B cell (primary cell): Measurements from ENCODE around the gene BTBD8. TPM values are rescaled to one million over a fixed set of nuclear protein-coding genes. Genes with fewer than 3 reads are reported as not detected.

Source experiments
- ATAC-seq: fragments of 200-7000 bp; cut with Tn5 transposase; one replicate; pipeline ENCODE4 v1.10.0; 2021; ENCODE audit warnings: low read depth, mild to moderate bottlenecking, moderate number of reproducible peaks, moderate library complexity
- CTCF ChIA-PET: fragments of 350-600 bp; sonication (Branson Sonifier 250); formaldehyde crosslinking; loops from one replicate; lab custom pipeline; 2021; ENCODE audit warnings: antibody characterized with exemption, inconsistent platforms; lab: Charles Lee
- POLR2A ChIA-PET: fragments of 350-600 bp; sonication (Branson Sonifier 250); formaldehyde crosslinking; loops from one replicate; lab custom pipeline; 2021; ENCODE audit warnings: antibody characterized with exemption; lab: Charles Lee
- DNase-seq: peaks from one replicate; pipeline ENCODE4 v3.0.0; 2013
- H2AFZ ChIP-seq: 2 replicates; pipeline ENCODE4 v1.6.1; 2012; ENCODE audit warnings: mild to moderate bottlenecking, low read depth, low read length; ENCODE audit not compliant: insufficient read depth, poor library complexity, severe bottlenecking
- H3K27ac ChIP-seq, 2 donors: 1 replicate in 1 of 2; 2 replicates in 1 of 2; pipeline ENCODE4 v1.5.1; 2012 to 2013; ENCODE audit warnings: low read length in 2 of 2, mild to moderate bottlenecking in 2 of 2, moderate library complexity in 1 of 2
- H3K27me3 ChIP-seq, 4 experiments: fragments of 200-600 bp in 1 of 4; sonication (generic) in 1 of 4; replicated peaks in 1 of 4; 1 replicate in 2 of 4; 2 replicates in 2 of 4; pipeline versions ENCODE4 v1.6.1 to v1.7.0; 2013 to 2016; ENCODE audit warnings: low read length in 3 of 4, mild to moderate bottlenecking in 2 of 4, mixed read lengths in 1 of 4, moderate library complexity in 1 of 4; ENCODE audit not compliant: insufficient read depth in 4 of 4, control insufficient read depth in 3 of 4; ENCODE audit errors: control extremely low read depth in 1 of 4
- H3K36me3 ChIP-seq, 2 experiments: replicated peaks in 1 of 2; 1 replicate in 1 of 2; 2 replicates in 1 of 2; pipeline versions ENCODE4 v1.6.1 to v1.7.1; 2013; ENCODE audit warnings: low read length in 1 of 2; ENCODE audit not compliant: insufficient read depth in 2 of 2, control insufficient read depth in 1 of 2; ENCODE audit errors: control extremely low read depth in 1 of 2, extremely low read depth in 1 of 2
- H3K4me1 ChIP-seq, 2 donors: fragments of 200-600 bp in 1 of 2; sonication (generic) in 1 of 2; 1 replicate in 1 of 2; 2 replicates in 1 of 2; pipeline versions ENCODE4 v1.5.1 to v1.6.1; 2013 to 2017; ENCODE audit warnings: low read length in 2 of 2; ENCODE audit not compliant: control insufficient read depth in 2 of 2, insufficient read depth in 2 of 2
- H3K4me2 ChIP-seq: replicated peaks from 2 replicates; pipeline ENCODE3; 2012; ENCODE audit warnings: mild to moderate bottlenecking, low read depth, low read length; ENCODE audit not compliant: poor library complexity, severe bottlenecking
- H3K4me3 ChIP-seq, 5 experiments: fragments of 200-600 bp in 1 of 5; sonication (generic) in 1 of 5; 1 replicate in 3 of 5; 2 replicates in 2 of 5; pipeline versions ENCODE4 v1.5.1 to v1.7.0; 2011 to 2016; ENCODE audit warnings: low read length in 4 of 5, mild to moderate bottlenecking in 4 of 5, low read depth in 2 of 5, control low read depth in 1 of 5, moderate library complexity in 1 of 5; ENCODE audit not compliant: insufficient read depth in 1 of 5; ENCODE audit errors: control extremely low read depth in 1 of 5, extremely low read depth in 1 of 5
- H3K79me2 ChIP-seq: fragments of 200-600 bp; sonication (generic); one replicate; pipeline ENCODE4 v1.6.0; 2016; ENCODE audit warnings: low read length; ENCODE audit not compliant: control insufficient read depth, insufficient read depth
- H3K9ac ChIP-seq: fragments of 200-600 bp; sonication (generic); 2 replicates; pipeline ENCODE4 v1.6.1; 2017; ENCODE audit warnings: mild to moderate bottlenecking, low read length, moderate library complexity
- H3K9me3 ChIP-seq, 3 donors: one replicate each; pipeline versions ENCODE4 v1.6.1 to v1.7.1; 2013; ENCODE audit warnings: low read length in 2 of 3; ENCODE audit not compliant: control insufficient read depth in 2 of 3, insufficient read depth in 1 of 3; ENCODE audit errors: control extremely low read depth in 1 of 3
- H4K20me1 ChIP-seq: 2 replicates; pipeline ENCODE4 v1.6.0; 2012; ENCODE audit warnings: mild to moderate bottlenecking, low read length; ENCODE audit not compliant: insufficient read depth, control insufficient read depth, poor library complexity, severe bottlenecking
- H3K27ac Mint-ChIP-seq: one replicate; pipeline ENCODE4 v1.8.0; 2021; ENCODE audit warnings: mixed read lengths
- H3K27me3 Mint-ChIP-seq: one replicate; pipeline ENCODE4 v1.8.0; 2021; ENCODE audit warnings: mixed read lengths
- H3K4me1 Mint-ChIP-seq: one replicate; pipeline ENCODE4 v1.8.0; 2021; ENCODE audit warnings: mixed read lengths
- H3K4me3 Mint-ChIP-seq: one replicate; pipeline ENCODE4 v1.8.0; 2021; ENCODE audit warnings: mixed read lengths
- H3K9me3 Mint-ChIP-seq: one replicate; pipeline ENCODE4 v1.8.0; 2022; ENCODE audit warnings: mixed read lengths; ENCODE audit not compliant: insufficient read depth
- EZH2 ChIP-seq: IDR thresholded peaks from 2 replicates; pipeline ENCODE4 v1.6.1; 2012; ENCODE audit warnings: borderline replicate concordance, low read depth, mild to moderate bottlenecking, moderate library complexity, low read length; ENCODE audit not compliant: insufficient read depth, poor library complexity, severe bottlenecking
- WGBS: methylation state at CpG from one replicate; pipeline ENCODE4 v1.1.5; 2013; ENCODE audit warnings: missing lambda C conversion rate; ENCODE audit not compliant: insufficient coverage; 5-methylcytosine and 5-hydroxymethylcytosine counted together
- intact Hi-C: fragments of 100-400 bp; cut with micrococcal nuclease; formaldehyde crosslinking; loops from one replicate; pipeline ENCODE4 v1.10.0; 2022
- polyA plus RNA-seq: library from polyadenylated mRNA; depleted of rRNA; stranded (reverse); fragments of >200 nt; gene quantifications from 2 replicates; pipeline ENCODE4 v1.2.3, GENCODE V29; 2012
- total RNA-seq, 2 donors: library from RNA; stranded (reverse); fragments of 120-200 nt in 1 of 2; gene quantifications; 1 replicate in 1 of 2; 2 replicates in 1 of 2; pipeline versions ENCODE4 v1.2.3 to v1.2.4, GENCODE V29; 2013 to 2022
- TF ChIP-seq, protein P1 (sequence below): fragments of 200-600 bp; IDR thresholded peaks from one replicate; pipeline ENCODE4 v1.8.0; 2022; ENCODE audit warnings: antibody characterized with exemption, mild to moderate bottlenecking

BTBD8 gene
- total and polyA plus RNA-seq, 2 donors (not counting 1 experiment from before 2014, with no cell fraction given) = 0.46 to 1.9 TPM

DNA sequence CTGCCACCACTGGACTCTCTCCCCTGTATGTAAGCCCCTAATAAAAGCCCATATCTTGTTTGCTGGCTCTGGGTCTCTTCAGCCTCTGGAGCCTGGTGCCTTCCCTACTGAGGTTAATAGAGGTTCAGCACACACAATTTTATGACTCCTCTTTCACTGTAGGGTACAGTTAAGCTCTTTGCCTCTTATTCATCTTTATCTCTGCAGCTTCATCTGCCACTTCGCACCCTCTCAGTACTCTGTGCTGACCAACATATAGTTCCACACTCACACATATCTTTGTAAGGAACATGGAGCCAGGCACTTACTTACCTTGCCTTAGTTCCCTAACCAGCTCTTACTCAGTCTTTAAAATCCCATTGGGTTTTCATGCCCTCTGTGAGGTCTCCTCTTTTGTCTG lies 4.5 kb downstream of the BTBD8 start:
- Mint-ChIP-seq H3K4me3 (no peak overlapping the region), H3K27ac (no peak overlapping the region), H3K4me1 (peaks cover 12% of the 10 kb centered on the region), H3K9me3 (peaks cover 12% of the 10 kb centered on the region), H3K27me3 (peaks cover 4% of the 10 kb centered on the region)
- H2AFZ ChIP-seq = no peak overlapping the region
- H3K27ac ChIP-seq = no peak overlapping the region
- ChIA-PET CTCF (no interaction called here), POLR2A (no interaction called here)
- DNase-seq (no peak), ATAC-seq (no peak)
- intact Hi-C loops = no loop called here
- no peak overlapping the region for H3K4me2 ChIP-seq
- 100% methylated on average over 1 of the region's 1 CpG for WGBS
- H3K9ac ChIP-seq = no peak overlapping the region
- H3K4me1 ChIP-seq = peaks cover 0 to 11% of the 10 kb centered on the region in 2 donors
- no peaks in the 10 kb centered on the region for H4K20me1 ChIP-seq
- H3K9me3 ChIP-seq = peaks cover 0 to 18% (median 15%) of the 10 kb centered on the region in 3 donors
- no peaks in the 10 kb centered on the region for H3K79me2 ChIP-seq
- TF ChIP-seq, protein P1, sequence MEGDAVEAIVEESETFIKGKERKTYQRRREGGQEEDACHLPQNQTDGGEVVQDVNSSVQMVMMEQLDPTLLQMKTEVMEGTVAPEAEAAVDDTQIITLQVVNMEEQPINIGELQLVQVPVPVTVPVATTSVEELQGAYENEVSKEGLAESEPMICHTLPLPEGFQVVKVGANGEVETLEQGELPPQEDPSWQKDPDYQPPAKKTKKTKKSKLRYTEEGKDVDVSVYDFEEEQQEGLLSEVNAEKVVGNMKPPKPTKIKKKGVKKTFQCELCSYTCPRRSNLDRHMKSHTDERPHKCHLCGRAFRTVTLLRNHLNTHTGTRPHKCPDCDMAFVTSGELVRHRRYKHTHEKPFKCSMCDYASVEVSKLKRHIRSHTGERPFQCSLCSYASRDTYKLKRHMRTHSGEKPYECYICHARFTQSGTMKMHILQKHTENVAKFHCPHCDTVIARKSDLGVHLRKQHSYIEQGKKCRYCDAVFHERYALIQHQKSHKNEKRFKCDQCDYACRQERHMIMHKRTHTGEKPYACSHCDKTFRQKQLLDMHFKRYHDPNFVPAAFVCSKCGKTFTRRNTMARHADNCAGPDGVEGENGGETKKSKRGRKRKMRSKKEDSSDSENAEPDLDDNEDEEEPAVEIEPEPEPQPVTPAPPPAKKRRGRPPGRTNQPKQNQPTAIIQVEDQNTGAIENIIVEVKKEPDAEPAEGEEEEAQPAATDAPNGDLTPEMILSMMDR = no peak
- TF ChIP-seq EZH2 = no peak
- no peaks in the 10 kb centered on the region for H3K27me3 ChIP-seq
- no peak overlapping the region for H3K4me3 ChIP-seq
- no peaks in the 10 kb centered on the region for H3K36me3 ChIP-seq

DNA sequence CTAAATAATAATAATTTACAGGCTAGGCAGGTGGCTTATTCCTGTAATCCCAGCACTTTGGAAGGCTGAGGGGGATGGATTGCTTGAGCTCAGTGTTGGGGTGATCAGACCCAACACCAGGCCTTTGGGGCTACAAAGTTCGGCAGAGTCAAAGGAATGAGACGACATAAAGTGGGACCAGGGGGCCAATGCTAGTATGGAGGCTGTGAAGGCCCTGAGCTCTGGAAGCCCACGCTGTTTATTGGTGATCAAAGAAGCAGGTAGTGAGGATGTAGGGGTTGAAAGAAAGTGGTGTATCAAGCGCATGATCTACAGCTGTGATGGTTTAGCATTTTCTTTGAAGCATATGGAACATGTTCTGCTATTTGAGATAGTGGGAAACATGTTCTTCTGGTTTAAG lies 5.6 kb downstream of the BTBD8 start:
- intact Hi-C loops = no loop called here
- ATAC-seq (no peak), DNase-seq (no peak)
- Histone ChIP-seq H3K27me3 (no peaks in the 10 kb centered on the region), H3K36me3 (no peaks in the 10 kb centered on the region), H3K9me3 (peaks cover 0 to 18% (median 15%) of the 10 kb centered on the region in 3 donors), H3K4me1 (peaks cover 0 to 5% of the 10 kb centered on the region in 2 donors), H3K4me3 (no peak overlapping the region), H3K9ac (no peak overlapping the region), H3K27ac (no peak overlapping the region), H3K4me2 (no peak overlapping the region), H4K20me1 (no peaks in the 10 kb centered on the region), H3K79me2 (no peaks in the 10 kb centered on the region), H2AFZ (no peak overlapping the region)
- POLR2A ChIA-PET = no interaction called here
- CTCF ChIA-PET = no interaction called here
- peaks cover 12% of the 10 kb centered on the region for H3K9me3 Mint-ChIP-seq
- no peak overlapping the region for H3K4me3 Mint-ChIP-seq
- peaks cover 4% of the 10 kb centered on the region for H3K27me3 Mint-ChIP-seq
- H3K4me1 Mint-ChIP-seq = peaks cover 3% of the 10 kb centered on the region
- no peak overlapping the region for H3K27ac Mint-ChIP-seq
- 97% methylated on average over 4 of the region's 4 CpGs for WGBS
- TF ChIP-seq, protein P1 = no peak
- TF ChIP-seq EZH2 = no peak
